ENCODE measurements around the gene SPTAN1.

The SPTAN1 gene

DNA sequence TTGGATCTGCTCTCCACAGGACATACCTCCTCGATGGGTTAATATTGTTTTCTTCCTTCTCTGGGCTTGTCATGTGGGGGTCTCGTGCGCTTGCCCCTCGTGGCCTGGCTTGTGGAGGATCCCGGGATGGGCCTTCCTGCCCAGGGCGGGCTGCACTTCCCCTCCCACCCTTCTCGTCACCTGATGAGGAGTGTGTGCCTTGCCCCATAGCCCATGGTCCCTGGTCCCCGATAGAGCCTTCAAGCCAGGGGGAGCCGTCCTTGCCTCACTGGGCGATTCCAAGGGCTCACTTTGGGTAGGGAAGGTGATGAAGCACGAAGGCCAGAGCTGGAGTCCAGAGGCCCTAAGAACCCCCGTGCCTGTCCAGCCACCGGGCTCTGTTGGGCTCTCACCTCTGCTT lies 75.5 kb downstream of the SPTAN1 start:
- H3K4me3 ChIP-seq (ENCODE audit: low read depth, low read length) = no peak overlapping the region
- TF ChIP-seq, protein P1, sequence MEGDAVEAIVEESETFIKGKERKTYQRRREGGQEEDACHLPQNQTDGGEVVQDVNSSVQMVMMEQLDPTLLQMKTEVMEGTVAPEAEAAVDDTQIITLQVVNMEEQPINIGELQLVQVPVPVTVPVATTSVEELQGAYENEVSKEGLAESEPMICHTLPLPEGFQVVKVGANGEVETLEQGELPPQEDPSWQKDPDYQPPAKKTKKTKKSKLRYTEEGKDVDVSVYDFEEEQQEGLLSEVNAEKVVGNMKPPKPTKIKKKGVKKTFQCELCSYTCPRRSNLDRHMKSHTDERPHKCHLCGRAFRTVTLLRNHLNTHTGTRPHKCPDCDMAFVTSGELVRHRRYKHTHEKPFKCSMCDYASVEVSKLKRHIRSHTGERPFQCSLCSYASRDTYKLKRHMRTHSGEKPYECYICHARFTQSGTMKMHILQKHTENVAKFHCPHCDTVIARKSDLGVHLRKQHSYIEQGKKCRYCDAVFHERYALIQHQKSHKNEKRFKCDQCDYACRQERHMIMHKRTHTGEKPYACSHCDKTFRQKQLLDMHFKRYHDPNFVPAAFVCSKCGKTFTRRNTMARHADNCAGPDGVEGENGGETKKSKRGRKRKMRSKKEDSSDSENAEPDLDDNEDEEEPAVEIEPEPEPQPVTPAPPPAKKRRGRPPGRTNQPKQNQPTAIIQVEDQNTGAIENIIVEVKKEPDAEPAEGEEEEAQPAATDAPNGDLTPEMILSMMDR (IDR thresholded peaks at IDR 0.05; ENCODE audit: borderline replicate concordance, insufficient read depth, low read depth, low read length) = no peak

DNA sequence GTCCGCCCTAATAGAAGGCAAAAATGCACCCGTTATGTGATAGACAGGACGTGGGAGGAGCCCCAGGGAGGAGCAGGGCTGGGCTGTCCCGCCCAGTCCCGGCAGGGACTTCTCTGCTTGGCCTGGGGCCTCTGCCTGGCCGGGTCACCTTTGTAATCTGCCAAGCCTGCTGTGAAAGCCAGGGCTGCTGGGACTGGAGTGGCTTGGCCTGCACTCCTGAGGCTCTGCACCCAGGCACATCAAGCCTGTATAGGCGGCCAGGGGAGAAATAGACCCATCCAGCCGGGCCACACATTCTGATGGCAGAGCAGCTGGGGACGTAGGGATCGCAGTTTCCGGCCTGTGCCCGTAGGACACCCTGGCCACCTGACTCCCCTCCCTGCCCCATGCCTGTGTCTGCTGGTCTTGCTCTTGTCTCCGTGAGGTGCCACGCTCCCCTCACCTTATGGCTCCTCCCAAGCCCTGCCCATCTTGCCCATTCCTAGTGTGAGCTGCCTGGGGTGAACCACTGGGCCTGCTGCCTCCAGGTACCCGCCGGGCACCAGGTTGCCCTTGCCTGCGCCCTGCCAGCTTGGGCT lies 76.2 kb downstream of the SPTAN1 start:
- TF ChIP-seq, protein P1 (IDR thresholded peaks at IDR 0.05; ENCODE audit: borderline replicate concordance, insufficient read depth, low read depth, low read length) = no peak
- H3K4me3 ChIP-seq (ENCODE audit: low read depth, low read length) = no peak overlapping the region

DNA sequence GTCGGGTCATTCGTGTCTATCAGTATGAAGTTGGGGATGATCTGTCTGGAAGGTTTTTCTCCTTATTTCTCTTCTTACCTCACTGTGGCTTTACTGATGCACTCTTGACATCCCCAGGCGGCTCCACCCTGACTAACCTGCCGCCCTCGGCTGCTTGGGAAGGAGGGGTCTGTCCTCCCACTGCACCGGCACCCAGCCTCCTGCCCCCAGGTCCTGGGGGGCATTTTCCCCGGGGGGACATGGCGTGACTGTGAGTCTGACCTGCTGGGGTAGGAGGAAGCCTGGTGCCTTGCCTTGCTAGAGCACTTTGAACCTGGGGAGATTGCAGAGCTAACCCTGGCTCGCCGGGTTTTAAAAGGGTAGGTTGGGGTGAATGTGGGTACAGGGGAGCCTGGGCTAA lies 76.7 kb downstream of the SPTAN1 start:
- H3K4me3 ChIP-seq (ENCODE audit: low read depth, low read length) = no peak overlapping the region
- TF ChIP-seq, protein P1 (IDR thresholded peaks at IDR 0.05; ENCODE audit: borderline replicate concordance, insufficient read depth, low read depth, low read length) = no peak

DNA sequence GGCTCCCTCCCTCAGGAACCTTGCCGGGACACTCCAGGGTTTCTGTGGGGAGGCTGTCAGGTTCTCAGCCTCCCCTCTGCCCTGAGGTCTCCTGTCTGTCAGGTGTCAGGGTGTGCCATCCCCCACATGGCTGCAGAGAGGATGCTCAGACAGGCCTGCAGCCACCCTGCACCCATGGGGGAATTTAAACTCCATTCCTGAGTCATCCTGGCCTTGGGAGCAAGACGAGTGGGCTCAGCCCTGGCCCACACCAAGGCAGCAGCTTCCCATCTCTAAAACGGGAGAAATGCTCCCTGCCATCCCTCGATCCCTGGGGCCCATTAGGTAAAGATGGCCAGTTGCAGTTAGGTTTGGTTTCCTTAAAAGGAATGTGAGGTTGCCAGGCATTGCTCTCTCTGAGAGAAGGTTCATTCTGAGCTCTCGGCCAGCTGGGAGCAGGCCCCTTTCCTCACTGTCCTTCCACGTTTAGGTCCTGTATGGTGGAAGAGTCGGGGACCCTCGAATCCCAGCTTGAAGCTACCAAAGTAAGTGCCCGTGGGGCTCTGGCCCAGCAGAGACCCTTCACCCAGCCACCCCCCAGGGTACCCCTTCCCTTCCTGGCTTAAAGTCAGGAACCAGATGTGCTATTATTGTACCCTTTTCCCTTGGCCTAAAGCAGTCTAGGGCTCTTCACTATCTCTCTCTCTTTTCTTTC lies 77.6 kb downstream of the SPTAN1 start:
- TF ChIP-seq, protein P1 (IDR thresholded peaks at IDR 0.05; ENCODE audit: borderline replicate concordance, insufficient read depth, low read depth, low read length) = no peak
- no peak overlapping the region for H3K4me3 ChIP-seq (ENCODE audit: low read depth, low read length)

DNA sequence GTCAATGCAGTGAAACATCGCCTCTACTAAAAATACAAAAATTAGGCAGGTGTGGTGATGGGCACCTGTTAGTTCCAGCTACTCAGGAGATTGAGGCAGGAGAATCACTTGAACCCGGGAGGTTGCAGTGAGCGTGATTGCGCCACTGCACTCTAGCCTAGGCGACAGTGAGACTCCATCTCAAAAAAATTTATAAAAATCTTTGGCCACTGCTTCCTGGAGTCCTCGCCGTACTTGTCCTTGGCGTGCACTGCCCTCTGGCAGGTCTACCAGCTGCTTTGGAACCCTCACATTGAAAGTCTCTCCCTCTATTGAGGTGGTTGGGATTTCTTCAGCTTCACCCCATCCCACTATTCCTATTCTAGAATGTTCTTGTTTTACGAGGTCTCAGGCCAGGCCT lies 79.2 kb downstream of the SPTAN1 start:
- H3K4me3 ChIP-seq (ENCODE audit: low read depth, low read length) = no peak overlapping the region
- TF ChIP-seq, protein P1 (IDR thresholded peaks at IDR 0.05; ENCODE audit: borderline replicate concordance, insufficient read depth, low read depth, low read length) = no peak

DNA sequence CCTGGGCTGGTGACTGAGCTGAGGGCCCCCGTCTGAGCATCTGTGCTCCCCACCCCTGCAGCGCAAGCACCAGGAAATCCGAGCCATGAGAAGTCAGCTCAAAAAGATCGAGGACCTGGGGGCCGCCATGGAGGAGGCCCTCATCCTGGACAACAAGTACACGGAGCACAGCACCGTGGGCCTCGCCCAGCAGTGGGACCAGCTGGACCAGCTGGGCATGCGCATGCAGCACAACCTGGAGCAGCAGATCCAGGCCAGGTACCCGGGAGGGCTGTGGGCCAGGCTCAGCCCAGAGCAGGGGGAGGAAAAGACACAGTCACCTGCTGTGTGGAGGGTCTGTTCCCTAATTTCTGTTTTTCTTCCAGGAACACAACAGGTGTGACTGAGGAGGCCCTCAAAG lies 79.7 kb downstream of the SPTAN1 start:
- TF ChIP-seq, protein P1 (IDR thresholded peaks at IDR 0.05; ENCODE audit: borderline replicate concordance, insufficient read depth, low read depth, low read length) = no peak
- H3K4me3 ChIP-seq (ENCODE audit: low read depth, low read length) = no peak overlapping the region

DNA sequence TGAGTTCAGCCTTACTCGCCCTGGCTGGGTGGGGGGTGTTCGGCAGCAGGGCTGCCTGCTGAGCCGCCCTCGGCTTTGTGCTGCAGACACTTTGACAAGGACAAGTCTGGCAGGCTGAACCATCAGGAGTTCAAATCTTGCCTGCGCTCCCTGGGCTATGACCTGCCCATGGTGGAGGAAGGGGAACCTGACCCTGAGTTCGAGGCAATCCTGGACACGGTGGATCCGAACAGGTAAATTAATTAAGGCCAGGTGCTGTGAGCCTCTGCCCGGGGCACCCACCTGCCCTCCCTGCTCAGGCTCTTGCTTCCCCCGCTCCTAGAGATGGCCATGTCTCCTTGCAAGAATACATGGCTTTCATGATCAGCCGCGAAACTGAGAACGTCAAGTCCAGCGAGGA lies 80.1 kb downstream of the SPTAN1 start:
- TF ChIP-seq, protein P1 (IDR thresholded peaks at IDR 0.05; ENCODE audit: borderline replicate concordance, insufficient read depth, low read depth, low read length) = no peak
- H3K4me3 ChIP-seq (ENCODE audit: low read depth, low read length) = no peak overlapping the region

Data from GM12875 (cell line).